Ectodermal cell (in vitro differentiated cells): Measurements from ENCODE around the gene APOBR.
"Not testable (repeated sequence)": the region's sequence is repeated elsewhere in the genome, so short reads cannot be mapped to it uniquely, and the experiment has no call there.

Experiments used
- H3K27ac ChIP-seq: 2 replicates; pipeline ENCODE4 v1.7.0; 2013; ENCODE audit warnings: mild to moderate bottlenecking, low read depth, low read length; ENCODE audit not compliant: insufficient read depth, poor library complexity, severe bottlenecking
- H3K27me3 ChIP-seq: 2 replicates; pipeline ENCODE4 v1.7.0; 2013; ENCODE audit warnings: mild to moderate bottlenecking, low read length; ENCODE audit not compliant: insufficient read depth, control insufficient read depth, poor library complexity, severe bottlenecking
- H3K36me3 ChIP-seq: one replicate; pipeline ENCODE4 v1.7.0; 2013; ENCODE audit warnings: low read length; ENCODE audit not compliant: control insufficient read depth, insufficient read depth
- H3K4me1 ChIP-seq: one replicate; pipeline ENCODE4 v1.7.0; 2013; ENCODE audit warnings: low read length; ENCODE audit not compliant: control insufficient read depth, insufficient read depth
- H3K4me3 ChIP-seq: 2 replicates; pipeline ENCODE4 v1.7.0; 2013; ENCODE audit warnings: low read depth, low read length, control low read depth; ENCODE audit not compliant: insufficient read depth
- H3K9me3 ChIP-seq: 2 replicates; pipeline ENCODE4 v1.7.0; 2013; ENCODE audit warnings: mild to moderate bottlenecking, low read length, moderate library complexity; ENCODE audit not compliant: control insufficient read depth
- WGBS, 2 experiments: methylation state at CpG; one replicate each; pipeline ENCODE4 v1.1.7; 2013; ENCODE audit warnings: missing lambda C conversion rate in 2 of 2; 5-methylcytosine and 5-hydroxymethylcytosine counted together

Gene APOBR

GRCh38 chr16:28498666-28499381 lies 4.4 kb downstream of the APOBR start:
- no peaks in the 10 kb centered on the region for H3K9me3 ChIP-seq
- no peaks in the 10 kb centered on the region for H3K4me1 ChIP-seq
- H3K27me3 ChIP-seq, result no peaks in the 10 kb centered on the region
- no peak overlapping the region for H3K4me3 ChIP-seq
- no peaks in the 10 kb centered on the region for H3K36me3 ChIP-seq
- no peak overlapping the region for H3K27ac ChIP-seq
- 87 to 91% methylated on average over 15 of the region's 15 CpGs for WGBS, 2 experiments

- Histone ChIP-seq H3K27me3 (no peaks in the 10 kb centered on the region), H3K27ac (no peak overlapping the region), H3K36me3 (no peaks in the 10 kb centered on the region), H3K4me1 (no peaks in the 10 kb centered on the region), H3K9me3 (no peaks in the 10 kb centered on the region), H3K4me3 (no peak overlapping the region)
- 85 to 88% methylated on average over 9 to 10 of the region's 10 CpGs for WGBS, 2 experiments
These were observed 5.4 kb downstream of the APOBR start for GRCh38 chr16:28499854-28500253.

- H3K4me1 ChIP-seq, H3K9me3 ChIP-seq, H3K36me3 ChIP-seq, H3K4me3 ChIP-seq, H3K27me3 ChIP-seq, H3K27ac ChIP-seq: not testable (repeated sequence)
- 88 to 90% methylated on average over 18 of the region's 18 CpGs for WGBS, 2 experiments
These were observed 6.2 kb downstream of the APOBR start for GRCh38 chr16:28500476-28501180.

- Histone ChIP-seq H3K9me3 (no peaks in the 10 kb centered on the region), H3K27me3 (no peaks in the 10 kb centered on the region), H3K36me3 (no peaks in the 10 kb centered on the region), H3K27ac (no peak overlapping the region), H3K4me3 (no peak overlapping the region), H3K4me1 (no peaks in the 10 kb centered on the region)
- WGBS, 2 experiments, result 85 to 86% methylated on average over 19 of the region's 19 CpGs
These were observed 7.1 kb downstream of the APOBR start for GRCh38 chr16:28501258-28502232.

GRCh38 chr16:28502290-28502689 lies 7.8 kb downstream of the APOBR start:
- WGBS, 2 experiments, result 81 to 83% methylated on average over 2 of the region's 2 CpGs
- no peaks in the 10 kb centered on the region for H3K4me1 ChIP-seq
- no peaks in the 10 kb centered on the region for H3K36me3 ChIP-seq
- no peaks in the 10 kb centered on the region for H3K27me3 ChIP-seq
- no peaks in the 10 kb centered on the region for H3K9me3 ChIP-seq
- H3K4me3 ChIP-seq, result no peak overlapping the region
- H3K27ac ChIP-seq, result no peak overlapping the region

GRCh38 chr16:28503470-28504259 lies 9.2 kb downstream of the APOBR start:
- Histone ChIP-seq H3K9me3 (no peaks in the 10 kb centered on the region), H3K27me3 (no peaks in the 10 kb centered on the region), H3K27ac (no peak overlapping the region), H3K36me3 (no peaks in the 10 kb centered on the region), H3K4me1 (no peaks in the 10 kb centered on the region), H3K4me3 (no peak overlapping the region)
- WGBS, 2 experiments, result 84 to 86% methylated on average over 15 of the region's 15 CpGs

- Histone ChIP-seq H3K9me3 (no peaks in the 10 kb centered on the region), H3K4me1 (no peaks in the 10 kb centered on the region), H3K27ac (no peak overlapping the region), H3K36me3 (no peaks in the 10 kb centered on the region), H3K4me3 (no peak overlapping the region), H3K27me3 (no peaks in the 10 kb centered on the region)
- WGBS, 2 experiments, result 84 to 86% methylated on average over 8 of the region's 8 CpGs
These were observed 10.4 kb downstream of the APOBR start for GRCh38 chr16:28504707-28505404.

- Histone ChIP-seq H3K9me3 (no peaks in the 10 kb centered on the region), H3K4me1 (no peaks in the 10 kb centered on the region), H3K4me3 (no peak overlapping the region), H3K27me3 (no peaks in the 10 kb centered on the region), H3K27ac (no peak overlapping the region), H3K36me3 (no peaks in the 10 kb centered on the region)
- WGBS, 2 experiments, result 86 to 87% methylated on average over 14 of the region's 14 CpGs
These were observed 11.2 kb downstream of the APOBR start for GRCh38 chr16:28505489-28506137.

GRCh38 chr16:28511031-28511430 lies 16.6 kb downstream of the APOBR start:
- Histone ChIP-seq H3K27me3 (no peaks in the 10 kb centered on the region), H3K27ac (no peak overlapping the region)
- WGBS, 2 experiments, result 93 to 96% methylated on average over 3 of the region's 3 CpGs

More at GRCh38 chr16:28511031-28511430, 16.6 kb downstream of the APOBR start:
- H3K4me1 ChIP-seq, result no peaks in the 10 kb centered on the region
- no peaks in the 10 kb centered on the region for H3K36me3 ChIP-seq
- no peak overlapping the region for H3K4me3 ChIP-seq
- no peaks in the 10 kb centered on the region for H3K9me3 ChIP-seq
